C1 segment of cervical spinal cord (tissue), 14 donors: ENCODE data around the gene DPYD.

Experiments
- DNase-seq, 14 donors: peaks; one replicate each; lab custom pipeline; 2025; lab: John Stamatoyannopoulos, UW

Gene DPYD

DNA sequence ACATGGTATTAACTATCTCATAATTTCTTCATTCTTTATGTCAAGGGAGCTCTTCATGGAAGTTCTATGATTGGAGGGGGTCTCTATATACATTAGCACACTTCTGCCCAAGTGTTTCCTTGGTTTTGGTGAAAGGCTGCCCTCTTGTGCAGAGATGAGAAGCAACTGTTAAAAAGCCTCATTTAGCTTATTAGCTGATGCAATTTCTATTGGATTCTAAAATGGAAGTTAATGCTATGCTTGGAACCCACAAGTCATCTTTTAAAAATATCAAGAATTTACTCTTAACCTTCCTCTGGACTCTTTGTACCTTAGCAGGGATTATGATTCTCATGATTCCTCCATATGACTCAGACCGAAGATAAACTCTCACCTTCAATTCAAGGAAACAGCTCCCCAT is 870.3 kb downstream of the DPYD start:
- DNase-seq, result no peak

DNA sequence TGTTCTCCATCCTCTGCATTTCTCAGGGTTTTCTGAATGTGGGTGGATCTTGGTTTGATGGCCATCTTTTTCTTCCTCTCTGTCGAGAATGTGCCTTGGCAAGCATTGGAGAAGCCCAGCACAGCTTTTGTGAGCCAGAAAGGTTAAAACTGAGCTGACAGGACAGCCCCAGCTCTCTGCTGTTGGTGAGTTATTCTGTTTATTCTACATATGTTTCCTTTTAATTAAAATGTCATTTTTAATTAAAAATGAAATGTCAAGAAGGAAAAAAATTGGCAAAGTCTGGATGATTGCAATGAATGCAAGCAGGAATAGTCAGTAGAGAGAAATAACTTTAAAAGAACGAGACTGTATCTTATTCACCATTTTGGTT is 873.4 kb downstream of the DPYD start:
- DNase-seq, result no peak

GRCh38 chr1:97046765-97047420 is 873.9 kb downstream of the DPYD start:
- no peak for DNase-seq

GRCh38 chr1:97044159-97044760 is 876.6 kb downstream of the DPYD start:
- no peak for DNase-seq

DNA sequence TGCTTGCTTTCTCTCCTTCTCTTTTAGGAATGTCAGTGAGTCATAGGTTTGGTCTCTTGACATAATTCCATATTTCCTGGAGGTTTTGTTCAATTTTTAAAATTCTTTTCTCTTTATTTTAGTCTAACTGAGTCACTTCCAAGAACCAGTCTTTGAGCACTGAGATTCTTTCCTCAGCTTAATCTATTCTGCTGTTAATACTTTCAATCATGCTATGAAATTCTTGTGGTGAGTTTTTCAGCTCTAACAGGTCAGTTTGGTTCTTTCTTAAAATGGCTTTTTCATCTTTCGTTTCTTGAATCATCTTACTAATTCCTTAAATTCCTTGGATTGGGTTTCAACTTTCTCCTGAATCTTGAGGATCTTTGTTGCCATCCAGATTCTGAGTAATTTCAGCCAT is 878.3 kb downstream of the DPYD start:
- no peak for DNase-seq

GRCh38 chr1:97041026-97041425 is 879.8 kb downstream of the DPYD start:
- no peak for DNase-seq

DNA sequence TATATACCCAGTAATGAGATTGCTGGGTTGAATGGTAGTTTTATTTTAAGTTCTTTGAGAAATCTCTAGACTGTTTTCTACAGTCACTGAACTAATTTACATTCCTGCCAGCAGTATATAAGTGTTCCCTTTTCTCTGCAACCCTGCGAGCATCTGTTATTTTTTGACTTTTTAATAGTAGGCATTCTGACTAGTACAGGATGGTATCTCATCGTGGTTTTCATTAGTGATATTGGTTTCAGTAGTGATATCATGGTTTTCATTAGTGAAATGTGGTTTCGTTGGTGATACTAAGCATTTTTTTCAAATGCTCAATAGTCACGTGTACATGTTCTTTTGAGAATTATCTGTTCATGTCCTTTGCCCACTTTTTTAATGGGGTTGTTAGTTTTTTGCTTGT is 882.4 kb downstream of the DPYD start:
- no peak for DNase-seq

GRCh38 chr1:97034651-97035050 is 886.2 kb downstream of the DPYD start:
- no peak for DNase-seq

GRCh38 chr1:97033949-97034348 is 886.9 kb downstream of the DPYD start:
- no peak for DNase-seq
